ENCODE measurements around the gene NCK2. TPM values are rescaled to one million over a fixed set of nuclear protein-coding genes. Genes with fewer than 3 reads are reported as not detected.

The NCK2 gene
- total and polyA plus RNA-seq, 7 donors = 36.4 to 59.9 (median 52.0) TPM

DNA sequence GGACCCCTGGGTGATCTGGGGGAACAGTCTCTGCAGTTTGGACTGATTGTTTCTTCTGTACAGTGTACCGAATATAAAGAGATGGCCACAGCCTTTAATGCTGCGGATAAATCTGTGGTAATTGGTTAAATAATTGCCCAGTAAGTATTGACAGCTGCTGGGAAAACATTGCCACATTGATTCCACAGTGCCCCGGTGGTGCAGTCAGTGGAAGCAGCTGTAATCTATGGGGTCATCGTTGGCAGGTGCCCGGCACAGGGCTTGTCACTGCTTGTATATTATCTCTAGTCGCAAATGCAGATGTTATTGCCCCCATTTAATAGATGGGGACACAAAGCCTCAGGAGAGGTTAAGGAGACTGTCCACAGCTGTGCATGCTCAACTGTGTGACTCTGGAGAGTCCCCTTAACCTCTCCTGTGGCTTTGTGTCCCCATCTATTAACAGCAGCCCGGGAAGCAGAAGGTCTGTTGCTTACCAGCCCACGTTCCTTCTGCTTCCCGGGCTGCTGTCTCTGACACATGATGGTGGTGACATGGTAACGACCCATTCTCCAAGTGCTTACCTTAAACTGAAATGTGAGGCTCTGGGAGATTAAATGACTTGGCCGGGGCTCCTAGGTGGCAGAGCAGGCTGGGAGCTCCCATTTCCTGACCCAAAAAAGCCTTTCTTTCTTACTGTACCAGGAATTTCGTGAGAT is 76.9 kb downstream of the NCK2 start:
- H3K27me3 ChIP-seq = no peaks in the 10 kb centered on the region
- intact Hi-C loops (cut with DNase I) = no loop called here
- no peak for DNase-seq
- TF ChIP-seq, protein P1, sequence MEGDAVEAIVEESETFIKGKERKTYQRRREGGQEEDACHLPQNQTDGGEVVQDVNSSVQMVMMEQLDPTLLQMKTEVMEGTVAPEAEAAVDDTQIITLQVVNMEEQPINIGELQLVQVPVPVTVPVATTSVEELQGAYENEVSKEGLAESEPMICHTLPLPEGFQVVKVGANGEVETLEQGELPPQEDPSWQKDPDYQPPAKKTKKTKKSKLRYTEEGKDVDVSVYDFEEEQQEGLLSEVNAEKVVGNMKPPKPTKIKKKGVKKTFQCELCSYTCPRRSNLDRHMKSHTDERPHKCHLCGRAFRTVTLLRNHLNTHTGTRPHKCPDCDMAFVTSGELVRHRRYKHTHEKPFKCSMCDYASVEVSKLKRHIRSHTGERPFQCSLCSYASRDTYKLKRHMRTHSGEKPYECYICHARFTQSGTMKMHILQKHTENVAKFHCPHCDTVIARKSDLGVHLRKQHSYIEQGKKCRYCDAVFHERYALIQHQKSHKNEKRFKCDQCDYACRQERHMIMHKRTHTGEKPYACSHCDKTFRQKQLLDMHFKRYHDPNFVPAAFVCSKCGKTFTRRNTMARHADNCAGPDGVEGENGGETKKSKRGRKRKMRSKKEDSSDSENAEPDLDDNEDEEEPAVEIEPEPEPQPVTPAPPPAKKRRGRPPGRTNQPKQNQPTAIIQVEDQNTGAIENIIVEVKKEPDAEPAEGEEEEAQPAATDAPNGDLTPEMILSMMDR (IDR thresholded peaks at IDR 0.05) = no peak
- TF ChIP-seq EP300 (IDR thresholded peaks at IDR 0.05) (no peak), POLR2AphosphoS5 (IDR thresholded peaks at IDR 0.05) (no peak), POLR2A (IDR thresholded peaks at IDR 0.05) (no peak)
- 68 to 83% methylated on average over 12 of the region's 12 CpGs for WGBS, 2 donors
- no peak overlapping the region for H3K27ac ChIP-seq
- no peak overlapping the region for H3K4me3 ChIP-seq
- H3K4me1 ChIP-seq = peaks cover 0 to 34% (median 30%) of the 10 kb centered on the region in 4 donors
- peaks cover 0 to 16% (median 0%) of the 10 kb centered on the region in 4 donors for H3K36me3 ChIP-seq
- no peaks in the 10 kb centered on the region for H3K9me3 ChIP-seq

DNA sequence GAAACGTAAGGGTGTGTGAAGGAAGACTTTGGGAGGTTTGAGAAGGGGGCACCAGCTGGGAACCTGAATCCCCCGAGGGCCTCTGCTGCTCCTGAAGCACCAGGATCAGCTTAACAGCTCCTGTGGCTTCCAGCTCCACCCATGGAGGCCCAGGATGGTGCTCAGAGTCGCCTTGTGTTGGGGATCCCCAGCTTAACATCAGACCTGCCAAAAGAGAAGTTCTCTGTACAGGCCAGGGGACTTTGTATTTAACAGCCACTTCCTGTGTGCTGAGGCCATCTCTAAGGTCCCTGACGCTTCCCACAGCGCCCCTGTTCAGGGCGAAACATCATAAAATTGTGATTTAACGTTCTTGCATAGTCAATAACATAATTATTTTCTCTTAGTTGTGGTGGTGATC is 77.5 kb downstream of the NCK2 start:
- no peaks in the 10 kb centered on the region for H3K9me3 ChIP-seq
- peaks cover 0 to 10% (median 0%) of the 10 kb centered on the region in 4 donors for H3K36me3 ChIP-seq
- intact Hi-C loops (cut with DNase I) = no loop called here
- H3K4me1 ChIP-seq = peaks cover 0 to 34% (median 30%) of the 10 kb centered on the region in 4 donors
- H3K27ac ChIP-seq = no peak overlapping the region
- no peaks in the 10 kb centered on the region for H3K27me3 ChIP-seq
- H3K4me3 ChIP-seq = no peak overlapping the region
- DNase-seq = no peak
- TF ChIP-seq EP300 (IDR thresholded peaks at IDR 0.05) = no peak
- TF ChIP-seq, protein P1 (IDR thresholded peaks at IDR 0.05) = no peak
- TF ChIP-seq POLR2AphosphoS5 (IDR thresholded peaks at IDR 0.05) = no peak
- no peak for TF ChIP-seq POLR2A (IDR thresholded peaks at IDR 0.05)
- WGBS, 2 donors = 34 to 54% methylated on average over 7 of the region's 7 CpGs

DNA sequence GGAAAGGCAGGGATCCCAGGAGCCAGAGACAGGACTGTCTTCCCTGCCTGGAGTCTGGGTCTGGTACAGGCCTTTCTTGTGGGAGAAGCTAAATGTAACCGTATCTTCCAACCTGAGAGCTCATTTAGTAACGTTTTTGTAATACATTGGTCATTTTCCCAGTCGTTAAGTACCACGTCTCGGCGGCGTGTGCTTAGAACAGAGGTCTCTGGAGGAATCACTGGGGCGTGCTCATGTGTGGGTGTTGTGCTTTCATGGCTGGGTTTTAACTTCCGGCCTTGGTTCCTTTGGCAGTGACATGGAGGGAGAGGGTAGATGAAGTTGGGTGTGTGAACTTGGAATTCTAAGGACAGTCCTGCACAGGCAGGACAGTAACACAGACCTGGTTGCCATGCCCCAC is 79.7 kb downstream of the NCK2 start:
- 82 to 93% methylated on average over 9 of the region's 9 CpGs for WGBS, 2 donors
- no peak overlapping the region for H3K27ac ChIP-seq
- no peak for DNase-seq

DNA sequence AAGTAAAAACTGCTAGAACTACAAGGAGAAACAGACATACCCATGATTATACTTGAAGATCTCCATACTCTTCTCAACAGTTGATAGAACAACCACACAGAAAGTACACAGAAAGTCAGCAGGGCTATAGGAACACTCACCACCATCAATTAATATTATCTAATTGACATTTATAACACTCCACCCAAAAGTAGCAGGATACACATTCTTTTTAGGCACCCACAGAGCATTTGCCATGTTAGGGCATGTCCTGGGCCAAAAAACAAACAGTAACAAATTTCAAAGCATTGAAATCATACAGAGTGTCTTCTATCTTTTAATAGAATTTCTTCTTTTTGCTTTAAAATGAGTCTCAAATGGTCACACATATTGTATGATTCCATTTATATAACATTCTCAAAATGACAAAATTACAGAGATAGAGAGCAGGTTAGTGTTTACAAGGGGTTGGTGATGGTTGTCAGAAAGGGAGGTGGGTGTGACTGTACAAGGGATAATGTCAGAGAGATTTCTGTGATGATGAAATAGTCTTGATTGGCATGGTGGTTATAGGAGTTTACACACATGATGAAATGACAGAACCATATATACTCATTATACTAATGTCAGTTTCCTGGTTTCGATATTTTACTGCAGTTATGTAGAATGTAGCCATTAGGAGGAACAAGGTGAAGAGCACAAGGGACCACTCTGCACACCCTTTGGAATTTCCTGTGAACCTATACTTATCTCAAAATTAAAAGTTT is 82.8 kb downstream of the NCK2 start:
- Histone ChIP-seq H3K36me3 (no peaks in the 10 kb centered on the region), H3K9me3 (no peaks in the 10 kb centered on the region), H3K4me1 (peaks cover 0 to 14% (median 10%) of the 10 kb centered on the region in 4 donors), H3K27ac (no peak overlapping the region), H3K27me3 (no peaks in the 10 kb centered on the region), H3K4me3 (no peak overlapping the region)
- intact Hi-C loops (cut with DNase I) = no loop called here
- no peak for DNase-seq
- TF ChIP-seq POLR2AphosphoS5 (IDR thresholded peaks at IDR 0.05) (no peak), POLR2A (IDR thresholded peaks at IDR 0.05) (no peak), EP300 (IDR thresholded peaks at IDR 0.05) (no peak)
- TF ChIP-seq, protein P1 (IDR thresholded peaks at IDR 0.05) = no peak
- WGBS, 2 donors = 46 to 60% methylated on average over 1 of the region's 1 CpG

More for the DNA sequence above, 79.7 kb downstream of the NCK2 start:
- H3K9me3 ChIP-seq = no peaks in the 10 kb centered on the region
- no peak overlapping the region for H3K4me3 ChIP-seq
- TF ChIP-seq POLR2A (IDR thresholded peaks at IDR 0.05) (no peak), POLR2AphosphoS5 (IDR thresholded peaks at IDR 0.05) (no peak), EP300 (IDR thresholded peaks at IDR 0.05) (no peak)
- TF ChIP-seq, protein P1 (IDR thresholded peaks at IDR 0.05) = no peak
- intact Hi-C loops (cut with DNase I) = no loop called here
- peaks cover 0 to 34% (median 30%) of the 10 kb centered on the region in 4 donors for H3K4me1 ChIP-seq
- no peaks in the 10 kb centered on the region for H3K27me3 ChIP-seq
- H3K36me3 ChIP-seq = no peaks in the 10 kb centered on the region

Data from sigmoid colon (tissue), 7 donors.